ENCODE data around the gene ATP7A. TPM values are rescaled to one million over a fixed set of nuclear protein-coding genes. Genes with fewer than 3 reads are reported as not detected.

Gene ATP7A
- total and polyA plus RNA-seq, 9 of the 15 experiments (the other 6 are each of a cell fraction or from before 2014, with no cell fraction given): 7.8 to 22.7 (median 11.6) TPM

GRCh38 chrX:77924320-77924859 lies 13.9 kb downstream of the ATP7A start (continued):
- no peak for TF ChIP-seq ZNF639 (CRISPR knock-in tag; conservative IDR thresholded peaks at IDR 0.05 in 1 of 2, IDR thresholded peaks at IDR 0.05 in 1 of 2)
- peak; percentile 68 for TF ChIP-seq CBFA2T3 (IDR thresholded peaks at IDR 0.05)
- peak; percentile 75 for TF ChIP-seq MEIS2 (IDR thresholded peaks at IDR 0.05; ENCODE audit: partially characterized antibody)
- TF ChIP-seq PHF21A (IDR thresholded peaks at IDR 0.05; ENCODE audit: borderline replicate concordance, low read depth): no peak
- peak; percentile 19; the same call in 1 of the 2 replicates for TF ChIP-seq TAL1 (IDR thresholded peaks at IDR 0.05)
- no peak for TF ChIP-seq CTBP1 (IDR thresholded peaks at IDR 0.05; ENCODE audit: borderline replicate concordance)
- TF ChIP-seq POLR2AphosphoS2 (IDR thresholded peaks at IDR 0.05; ENCODE audit: low read length): no peak
- TF ChIP-seq SMARCA4 (IDR thresholded peaks at IDR 0.05): peak; percentile 41; the same call in 1 of the 2 replicates
- TF ChIP-seq CBFA2T2 (conservative IDR thresholded peaks at IDR 0.05): peak; percentile 51
- TF ChIP-seq ID3 (CRISPR knock-in tag; IDR thresholded peaks at IDR 0.05): no peak
- no peak for TF ChIP-seq ID3 (tag; IDR thresholded peaks at IDR 0.05)

All from K562 (cell line).